Immature natural killer cell (primary cell): ENCODE data around the gene GPR4. TPM values are rescaled to one million over a fixed set of nuclear protein-coding genes. Genes with fewer than 3 reads are reported as not detected.

Experiments used
- DNase-seq, 3 donors: peaks; one replicate each; pipeline ENCODE4 v3.0.0; 2022; ENCODE audit warnings: mixed read lengths in 1 of 3
- H3K27ac Mint-ChIP-seq, 6 donors: one replicate each; pipeline ENCODE4 v1.8.0; 2020; ENCODE audit warnings: mixed read lengths in 6 of 6, mild to moderate bottlenecking in 5 of 6, inconsistent platforms in 4 of 6, moderate library complexity in 3 of 6
- H3K27me3 Mint-ChIP-seq, 3 donors: one replicate each; pipeline ENCODE4 v1.8.0; 2020 to 2021; ENCODE audit warnings: low read depth in 3 of 3, mild to moderate bottlenecking in 3 of 3, mixed read lengths in 3 of 3, moderate library complexity in 3 of 3, inconsistent platforms in 1 of 3
- H3K36me3 Mint-ChIP-seq, 3 donors: one replicate each; pipeline ENCODE4 v1.8.0; 2020; ENCODE audit warnings: mixed read lengths in 3 of 3, inconsistent platforms in 2 of 3, mild to moderate bottlenecking in 2 of 3
- H3K4me1 Mint-ChIP-seq, 2 donors: one replicate each; pipeline ENCODE4 v1.8.0; 2020; ENCODE audit warnings: inconsistent platforms in 2 of 2, mild to moderate bottlenecking in 2 of 2, mixed read lengths in 2 of 2, moderate library complexity in 1 of 2
- H3K4me3 Mint-ChIP-seq, 5 donors: one replicate each; pipeline ENCODE4 v1.8.0; 2020; ENCODE audit warnings: mild to moderate bottlenecking in 5 of 5, mixed read lengths in 5 of 5, inconsistent platforms in 3 of 5, moderate library complexity in 3 of 5
- H3K9me3 Mint-ChIP-seq, 6 donors: one replicate each; pipeline ENCODE4 v1.8.0; 2020; ENCODE audit warnings: mild to moderate bottlenecking in 6 of 6, mixed read lengths in 6 of 6, inconsistent platforms in 4 of 6, moderate library complexity in 3 of 6
- polyA plus RNA-seq, 3 donors: library from polyadenylated mRNA; unstranded; fragments of 300-500 nt; fragmentation: Illumina TruSeq; gene quantifications; one replicate each; pipeline ENCODE4 v1.2.3, GENCODE V29; 2021

GPR4 gene
- polyA plus RNA-seq = not detected

DNA sequence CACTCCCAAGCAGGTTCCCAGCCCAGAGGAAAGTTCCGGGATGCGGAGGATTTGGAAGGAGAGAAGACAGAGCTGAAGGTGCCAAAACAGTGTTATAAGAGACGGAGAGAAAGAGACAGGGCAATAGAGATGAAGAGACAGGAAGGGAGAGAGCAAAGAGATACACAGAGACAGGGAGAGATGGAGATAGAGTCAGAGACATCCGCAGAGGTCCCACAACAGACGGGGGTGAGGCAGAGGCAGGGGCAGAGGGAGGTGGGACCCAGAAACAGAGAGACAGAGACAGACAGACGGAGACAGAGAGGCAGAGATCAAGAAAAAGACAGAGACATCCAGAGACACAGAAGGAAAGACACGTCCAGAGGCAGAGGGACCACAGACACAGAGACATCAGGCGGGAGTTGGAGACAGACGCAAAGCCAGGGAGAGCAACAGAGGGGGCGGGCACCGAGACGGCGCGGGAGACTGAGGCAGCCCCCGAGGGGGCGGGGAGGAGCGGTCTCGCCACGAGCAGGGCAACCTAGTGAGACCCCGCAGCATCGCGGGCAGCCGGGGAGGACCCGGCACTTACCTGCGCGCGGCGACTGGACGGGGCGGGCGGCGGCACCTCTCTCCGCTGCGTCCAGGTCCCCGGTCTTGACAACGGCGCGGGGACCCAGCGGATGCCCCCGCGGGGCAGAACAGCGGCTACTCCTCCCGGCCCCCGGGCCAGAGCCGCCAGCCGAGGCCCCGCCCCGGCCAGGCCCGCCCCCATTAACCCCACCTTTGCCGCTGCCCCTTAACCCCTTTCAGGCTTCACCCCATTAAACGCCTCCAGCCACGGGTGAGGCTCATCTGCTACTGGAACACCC lies at the start of gene GPR4:
Gene GPR4, minus strand, starts transcription at position 689 of the 851 bp plus-strand sequence. CDS start 10,346 bp downstream, outside the sequence.
- no peak for DNase-seq
- Mint-ChIP-seq H3K9me3 (peaks cover 0 to 1% (median 0%) of the 10 kb centered on the region in 6 donors), H3K27ac (peak within 1 kb of the TSS in 3 of 6 donors; percentile 59 to 67 (median 61)), H3K4me3 (peak within 1 kb of the TSS in 2 of 5 donors; percentile 34 to 65), H3K36me3 (peaks cover 0 to 6% (median 5%) of the 10 kb centered on the region in 3 donors), H3K4me1 (peaks cover 15% of the 10 kb centered on the region in 2 donors), H3K27me3 (peaks cover 14 to 52% (median 21%) of the 10 kb centered on the region in 3 donors)

GRCh38 chr19:45650722-45651121 lies 48.7 kb upstream of the GPR4 start:
- H3K36me3 Mint-ChIP-seq = no peaks in the 10 kb centered on the region
- H3K27me3 Mint-ChIP-seq = peaks cover 3 to 6% (median 5%) of the 10 kb centered on the region in 3 donors
- DNase-seq = no peak
- no peak overlapping the region for H3K4me3 Mint-ChIP-seq
- peaks cover 9 to 10% of the 10 kb centered on the region in 2 donors for H3K4me1 Mint-ChIP-seq
- no peak overlapping the region for H3K27ac Mint-ChIP-seq
- no peaks in the 10 kb centered on the region for H3K9me3 Mint-ChIP-seq

DNA sequence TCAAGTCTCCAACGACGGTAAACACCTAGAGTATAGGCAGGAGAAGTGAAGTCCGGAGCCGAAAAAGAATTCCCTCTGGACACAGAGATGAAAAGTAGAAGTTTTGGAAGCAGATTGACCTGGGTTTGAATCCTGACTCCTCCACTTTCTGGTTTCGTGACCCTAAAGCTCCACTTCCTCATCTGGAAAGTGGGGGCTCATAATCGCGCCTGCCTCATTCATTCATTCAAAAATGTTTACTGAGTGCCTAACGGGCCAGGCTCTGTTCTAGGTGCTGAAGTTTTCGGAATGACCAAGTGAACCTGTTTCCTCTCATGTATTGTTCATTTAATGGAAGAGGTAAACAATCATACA lies 44.3 kb upstream of the GPR4 start:
- Mint-ChIP-seq H3K27me3 (peaks cover 7 to 19% (median 9%) of the 10 kb centered on the region in 3 donors), H3K9me3 (no peaks in the 10 kb centered on the region), H3K36me3 (peaks cover 0 to under 1% (median 0%) of the 10 kb centered on the region in 3 donors), H3K4me1 (peaks cover 33% of the 10 kb centered on the region in 2 donors), H3K4me3 (peak overlapping the region; percentile 87 to 94 (median 92)), H3K27ac (peak overlapping the region; percentile 81 to 93 (median 89))
- DNase-seq = no peak

DNA sequence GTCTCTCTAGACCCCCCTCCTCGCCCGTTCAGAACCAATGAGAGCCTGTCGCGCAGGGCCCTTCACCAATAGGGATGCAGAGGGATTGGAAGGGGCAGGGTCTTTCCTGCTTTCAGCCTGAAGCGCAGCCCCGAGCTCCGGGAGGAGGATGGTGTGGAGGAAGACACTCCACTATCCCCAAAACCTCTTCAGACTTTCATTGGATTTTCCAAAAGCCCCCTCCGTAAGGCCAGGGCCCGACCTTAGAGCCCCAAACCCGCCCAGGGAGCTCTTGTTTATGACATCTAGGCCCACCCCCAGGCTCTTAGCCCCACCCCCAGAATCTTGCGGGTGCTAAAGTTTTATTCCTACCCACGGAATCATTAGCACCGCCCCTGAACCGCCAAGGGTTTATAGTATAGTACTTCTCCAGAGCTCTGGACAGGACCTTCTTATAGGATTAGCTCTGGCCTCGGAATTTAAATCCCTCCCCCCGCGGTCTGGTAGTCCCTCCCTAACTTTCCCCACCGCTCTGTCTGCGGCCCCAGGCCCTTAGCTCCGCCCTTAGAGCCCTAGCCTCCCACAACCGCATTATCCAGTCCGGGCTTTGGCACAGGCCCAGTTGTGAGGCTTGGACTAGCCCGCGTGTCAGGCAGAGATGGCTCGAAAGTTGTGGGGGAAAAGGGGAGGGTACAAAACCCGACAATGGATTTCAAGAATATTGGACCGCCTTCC lies 43.8 kb upstream of the GPR4 start:
- peaks cover 10 to 20% (median 11%) of the 10 kb centered on the region in 3 donors for H3K27me3 Mint-ChIP-seq
- peak overlapping the region; percentile 81 to 93 (median 89) for H3K27ac Mint-ChIP-seq
- no peaks in the 10 kb centered on the region for H3K9me3 Mint-ChIP-seq
- H3K36me3 Mint-ChIP-seq = peaks cover 0 to 4% (median 0%) of the 10 kb centered on the region in 3 donors
- peaks cover 38% of the 10 kb centered on the region in 2 donors for H3K4me1 Mint-ChIP-seq
- H3K4me3 Mint-ChIP-seq = peak overlapping the region; percentile 87 to 94 (median 92)
- peak; percentile 76 to 85 (median 85) for DNase-seq

- H3K27ac Mint-ChIP-seq = peak overlapping the region; percentile 81 to 93 (median 89)
- peaks cover 0 to 4% (median 0%) of the 10 kb centered on the region in 3 donors for H3K36me3 Mint-ChIP-seq
- H3K4me3 Mint-ChIP-seq = peak overlapping the region; percentile 87 to 94 (median 92)
- H3K27me3 Mint-ChIP-seq = peaks cover 10 to 20% (median 11%) of the 10 kb centered on the region in 3 donors
- no peak for DNase-seq
- H3K9me3 Mint-ChIP-seq = no peaks in the 10 kb centered on the region
- peaks cover 44 to 45% of the 10 kb centered on the region in 2 donors for H3K4me1 Mint-ChIP-seq
These were observed 43.1 kb upstream of the GPR4 start for GRCh38 chr19:45645068-45645630.

DNA sequence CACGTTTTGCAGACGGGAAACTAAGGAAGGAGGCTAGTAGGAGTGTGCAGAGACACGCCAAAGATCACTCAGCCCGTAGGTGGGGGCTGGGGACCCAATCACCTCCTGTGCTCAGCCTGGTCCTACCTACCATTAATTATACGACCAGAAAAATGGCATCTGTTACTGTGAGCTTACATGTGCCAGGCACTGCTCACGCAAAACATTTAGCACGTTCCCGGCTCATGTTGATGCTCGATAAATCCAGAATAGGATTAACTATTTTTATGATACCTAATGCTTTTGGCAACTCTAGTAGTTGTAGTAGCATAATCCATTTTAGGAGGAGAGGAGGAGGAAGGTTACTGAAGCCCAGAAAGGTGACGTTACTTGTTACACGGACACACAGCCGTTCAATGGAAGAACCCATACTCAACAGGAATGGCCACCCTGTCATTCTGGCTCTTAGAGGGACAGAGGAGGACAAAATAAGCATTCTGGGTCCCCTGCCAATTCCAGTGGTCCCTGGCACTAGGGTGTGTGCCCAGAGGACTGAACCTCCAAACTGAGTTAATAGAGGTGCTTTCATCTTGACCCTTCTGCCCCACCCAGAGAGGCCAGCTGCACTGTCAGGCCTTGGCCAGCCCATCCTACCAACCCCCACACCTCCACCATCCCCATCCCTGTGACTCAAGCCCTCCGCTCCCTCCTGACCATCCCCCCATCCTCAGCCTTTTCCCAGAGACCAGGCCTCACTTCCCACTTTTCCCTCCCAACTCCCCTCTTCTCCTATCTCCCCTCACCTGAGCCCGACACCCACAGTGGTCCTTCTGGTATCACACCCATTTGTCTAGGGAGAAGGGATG lies 42.1 kb upstream of the GPR4 start:
- DNase-seq = no peak

GRCh38 chr19:45643024-45643926 lies 41.3 kb upstream of the GPR4 start:
- Mint-ChIP-seq H3K4me1 (peaks cover 58% of the 10 kb centered on the region in 2 donors), H3K36me3 (peaks cover 0 to 4% (median 0%) of the 10 kb centered on the region in 3 donors), H3K4me3 (peak overlapping the region; percentile 73 to 85 (median 77)), H3K9me3 (no peaks in the 10 kb centered on the region), H3K27ac (peak overlapping the region; percentile 88 to 99 (median 94)), H3K27me3 (peaks cover 11 to 20% (median 11%) of the 10 kb centered on the region in 3 donors)
- DNase-seq = peak; percentile 87 to 89 (median 87)

More for the DNA sequence above, 42.1 kb upstream of the GPR4 start:
- Mint-ChIP-seq H3K4me3 (peak overlapping the region; percentile 6 to 58 (median 51)), H3K27me3 (peaks cover 8 to 20% (median 11%) of the 10 kb centered on the region in 3 donors), H3K9me3 (no peaks in the 10 kb centered on the region), H3K4me1 (peaks cover 49 to 50% of the 10 kb centered on the region in 2 donors), H3K36me3 (peaks cover 0 to 4% (median 0%) of the 10 kb centered on the region in 3 donors), H3K27ac (peak overlapping the region in 5 of 6 donors; percentile 30 to 65 (median 56))

GRCh38 chr19:45641274-45642105 lies 39.5 kb upstream of the GPR4 start:
- Mint-ChIP-seq H3K27me3 (peaks cover 11 to 20% (median 11%) of the 10 kb centered on the region in 3 donors), H3K27ac (peak overlapping the region; percentile 96 to 99 (median 98)), H3K36me3 (peaks cover 0 to 4% (median 0%) of the 10 kb centered on the region in 3 donors), H3K4me3 (peak overlapping the region; percentile 84 to 94 (median 89)), H3K4me1 (peaks cover 59 to 60% of the 10 kb centered on the region in 2 donors), H3K9me3 (no peaks in the 10 kb centered on the region)
- peak; percentile 88 to 89 (median 88) for DNase-seq

DNA sequence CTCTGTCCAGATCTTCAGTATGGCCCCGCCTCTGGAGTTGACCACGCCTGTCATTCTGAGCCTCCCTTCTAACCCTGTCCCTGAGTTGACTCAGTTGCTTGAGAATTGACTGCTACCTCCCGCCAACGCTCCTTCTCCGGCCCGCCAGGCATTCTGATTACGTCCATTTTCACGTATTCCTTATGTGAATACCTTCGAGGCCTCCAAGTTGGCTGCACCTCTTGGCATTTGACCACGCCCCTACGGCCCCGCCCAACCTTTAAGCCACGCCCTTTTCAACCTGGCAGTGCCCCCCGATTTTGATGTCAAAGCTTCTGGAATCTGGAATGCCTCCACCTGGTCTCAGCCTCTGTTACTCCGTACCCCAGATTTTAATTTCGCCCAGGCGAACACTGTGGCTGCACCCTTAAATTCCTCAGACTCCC lies 38.8 kb upstream of the GPR4 start:
- Mint-ChIP-seq H3K27me3 (peaks cover 6 to 16% (median 11%) of the 10 kb centered on the region in 3 donors), H3K27ac (peak overlapping the region; percentile 96 to 99 (median 98)), H3K36me3 (peaks cover 0 to 4% (median 0%) of the 10 kb centered on the region in 3 donors), H3K9me3 (no peaks in the 10 kb centered on the region), H3K4me1 (peaks cover 53 to 54% of the 10 kb centered on the region in 2 donors), H3K4me3 (peak overlapping the region; percentile 84 to 94 (median 89))
- DNase-seq = no peak

- peak; percentile 34 to 42 (median 36) for DNase-seq
- Mint-ChIP-seq H3K27ac (peak within 1 kb of the TSS; percentile 91 to 99 (median 98)), H3K9me3 (no peaks in the 10 kb centered on the region), H3K27me3 (peaks cover 6 to 14% (median 11%) of the 10 kb centered on the region in 3 donors), H3K4me3 (peak within 1 kb of the TSS; percentile 84 to 97 (median 94)), H3K4me1 (peaks cover 48 to 49% of the 10 kb centered on the region in 2 donors), H3K36me3 (peaks cover 0 to 4% (median 0%) of the 10 kb centered on the region in 3 donors)
These were observed 37.1 kb upstream of the GPR4 start, which contains the start of gene EML2 for GRCh38 chr19:45638930-45639729. Gene EML2 (minus strand): TSS chr19:45639397. CDS start chr19:45639376, 21 bp downstream.
